OCI-LY3 (cell line): ENCODE measurements around the gene EARS2.

ENCODE experiments used
- EZH2phosphoT487 ChIP-seq: fragments of 200-600 bp; shearing (Covaris generic); IDR thresholded peaks from 2 replicates; pipeline ENCODE4 v1.6.1; 2018; ENCODE audit warnings: antibody characterized with exemption, mixed run types, low read depth
- TF ChIP-seq, protein P1 (sequence below): fragments of 200-600, 300-600 bp; sonication (generic); IDR thresholded peaks from 2 replicates; pipeline ENCODE4 v1.5.1; 2014; ENCODE audit warnings: antibody characterized with exemption, low read length, low read depth

- TF ChIP-seq, protein P1, sequence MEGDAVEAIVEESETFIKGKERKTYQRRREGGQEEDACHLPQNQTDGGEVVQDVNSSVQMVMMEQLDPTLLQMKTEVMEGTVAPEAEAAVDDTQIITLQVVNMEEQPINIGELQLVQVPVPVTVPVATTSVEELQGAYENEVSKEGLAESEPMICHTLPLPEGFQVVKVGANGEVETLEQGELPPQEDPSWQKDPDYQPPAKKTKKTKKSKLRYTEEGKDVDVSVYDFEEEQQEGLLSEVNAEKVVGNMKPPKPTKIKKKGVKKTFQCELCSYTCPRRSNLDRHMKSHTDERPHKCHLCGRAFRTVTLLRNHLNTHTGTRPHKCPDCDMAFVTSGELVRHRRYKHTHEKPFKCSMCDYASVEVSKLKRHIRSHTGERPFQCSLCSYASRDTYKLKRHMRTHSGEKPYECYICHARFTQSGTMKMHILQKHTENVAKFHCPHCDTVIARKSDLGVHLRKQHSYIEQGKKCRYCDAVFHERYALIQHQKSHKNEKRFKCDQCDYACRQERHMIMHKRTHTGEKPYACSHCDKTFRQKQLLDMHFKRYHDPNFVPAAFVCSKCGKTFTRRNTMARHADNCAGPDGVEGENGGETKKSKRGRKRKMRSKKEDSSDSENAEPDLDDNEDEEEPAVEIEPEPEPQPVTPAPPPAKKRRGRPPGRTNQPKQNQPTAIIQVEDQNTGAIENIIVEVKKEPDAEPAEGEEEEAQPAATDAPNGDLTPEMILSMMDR, result peak; percentile 79
- TF ChIP-seq EZH2phosphoT487, result no peak
These were observed 39.0 kb upstream of the EARS2 start, which contains the start of gene NDUFAB1 for GRCh38 chr16:23595951-23596720.
